Heart left ventricle (tissue), 16 donors: ENCODE results near the gene SH3BGRL. TPM values are rescaled to one million over a fixed set of nuclear protein-coding genes. Genes with fewer than 3 reads are reported as not detected.
A peak's percentile ranks its signal among the peaks of the same experiment; 100 is the strongest.

Experiments
- ATAC-seq, 4 donors: fragments of 200-7000 bp; cut with Tn5 transposase; one replicate each; pipeline ENCODE4 v1.9.1; 2020 to 2022; ENCODE audit warnings: moderate library complexity in 4 of 4, mild to moderate bottlenecking in 3 of 4, moderate number of reproducible peaks in 1 of 4
- DNase-seq, 5 donors: peaks; one replicate each; pipeline ENCODE4 v3.0.0-alpha.2; 2020
- H3K27ac ChIP-seq, 12 donors: fragments of 200-600 bp; sonication (generic) in 4 of 12; one replicate each; pipeline versions ENCODE4 v1.5.0 to v1.8.0; 2016 to 2022; ENCODE audit warnings: mild to moderate bottlenecking in 2 of 12
- H3K27me3 ChIP-seq, 9 donors: fragments of 200-600 bp; sonication (generic) in 2 of 9; one replicate each; pipeline versions ENCODE4 v1.5.1 to v1.8.0; 2016 to 2022; ENCODE audit warnings: mild to moderate bottlenecking in 3 of 9
- H3K36me3 ChIP-seq, 9 donors: fragments of 200-600 bp; sonication (generic) in 2 of 9; one replicate each; pipeline versions ENCODE4 v1.5.0 to v1.8.0; 2018 to 2022; ENCODE audit warnings: mild to moderate bottlenecking in 2 of 9
- H3K4me1 ChIP-seq, 12 donors: fragments of 200-600 bp; sonication (generic) in 4 of 12; one replicate each; pipeline versions ENCODE4 v1.5.0 to v1.8.0; 2016 to 2022; ENCODE audit warnings: mild to moderate bottlenecking in 3 of 12
- H3K4me3 ChIP-seq, 12 donors: fragments of 200-600 bp; sonication (generic) in 4 of 12; one replicate each; pipeline versions ENCODE4 v1.5.0 to v1.8.0; 2017 to 2022; ENCODE audit warnings: mild to moderate bottlenecking in 9 of 12, moderate library complexity in 4 of 12
- H3K9me3 ChIP-seq, 12 donors: fragments of 200-600 bp; sonication (generic) in 4 of 12; one replicate each; pipeline versions ENCODE4 v1.5.0 to v1.8.0; 2016 to 2022; ENCODE audit warnings: mild to moderate bottlenecking in 1 of 12
- POLR2A ChIP-seq, 2 donors: fragments of 450-650 bp; IDR thresholded peaks; one replicate each; pipeline ENCODE4 v1.6.1; 2017; ENCODE audit warnings: antibody characterized with exemption in 2 of 2, mild to moderate bottlenecking in 2 of 2, moderate library complexity in 2 of 2
- WGBS, 4 donors: extraction: QIAGEN DNeasy Blood & Tissue Kit in 2 of 4; methylation state at CpG; one replicate each; pipeline versions ENCODE4 v1.1.5 to v1.1.7; 2013 to 2018; 5-methylcytosine and 5-hydroxymethylcytosine counted together
- intact Hi-C, 10 donors: fragments of 100-400 bp; cut with DNase I; formaldehyde crosslinking; loops; one replicate each; pipeline versions ENCODE4 v1.11.1 to v1.14.2; 2022
- polyA plus RNA-seq, 2 donors: library from polyadenylated mRNA; stranded (reverse); fragments of 200-250 nt; gene quantifications; one replicate each; pipeline ENCODE4 v1.2.3, GENCODE V29; 2013
- total RNA-seq, 9 donors: library from RNA; depleted of rRNA in 2 of 9; stranded (reverse); fragments of >200 nt in 2 of 9; fragmentation: NEBNext Ultra II Directional in 3 of 9; extraction: Animal tissue kit (Norgen Biotek cat#: 25700) in 3 of 9; gene quantifications; one replicate each; pipeline versions ENCODE4 v1.1.0 to v1.2.4, GENCODE V29; 2016 to 2023
- TF ChIP-seq, protein P1 (sequence below), 12 donors: fragments of 200-600 bp; sonication (generic) in 4 of 12; IDR thresholded peaks; one replicate each; pipeline versions ENCODE4 v1.5.0 to v1.8.0; 2018 to 2022; ENCODE audit warnings: antibody characterized with exemption in 12 of 12, mild to moderate bottlenecking in 5 of 12
- donor health status: ischemic (EF 13 %, LVEDD 7.1; RV severe dilation, severe dysfunction).
- donor health status: healthy with polysubstance abuse.
- donor health status: DM: no; HTN: yes; CAD: no.
- donor health status: DM: no; HTN: no; CAD: no.
- donor health status: ischemic (EF 25% LVEDD 6.9; RV normal size, moderate dysfunction).
- donor health status: ischemic (EF 25% LVEDD 5.7; RV mildly dilated, moderate dysfunction).
- donor health status: healthy.
- donor health status: DM: yes; HTN: yes; CAD: no.
- donor health status: ischemic (EF 35%, LVEDD 5.7; RV mildly dilated, moderate dysfunction).
- donor health status: nonischemic (EF 11% LVEDD 7.7; RV severe dilation, severe dysfunction).
- donor health status: DM: yes; HTN: yes; CAD: no.
- donor health status: PGD.
- donor health status: ischemic (EF 29% LVEDD 5.4; RV normal size, mild dysfunction).
- donor health status: nonischemic (EF 23%, LVEDD 6.1; RV moderate dilation, normal function).

SH3BGRL gene
- total and polyA plus RNA-seq, 11 donors = 16.4 to 96.1 (median 24.4) TPM

DNA sequence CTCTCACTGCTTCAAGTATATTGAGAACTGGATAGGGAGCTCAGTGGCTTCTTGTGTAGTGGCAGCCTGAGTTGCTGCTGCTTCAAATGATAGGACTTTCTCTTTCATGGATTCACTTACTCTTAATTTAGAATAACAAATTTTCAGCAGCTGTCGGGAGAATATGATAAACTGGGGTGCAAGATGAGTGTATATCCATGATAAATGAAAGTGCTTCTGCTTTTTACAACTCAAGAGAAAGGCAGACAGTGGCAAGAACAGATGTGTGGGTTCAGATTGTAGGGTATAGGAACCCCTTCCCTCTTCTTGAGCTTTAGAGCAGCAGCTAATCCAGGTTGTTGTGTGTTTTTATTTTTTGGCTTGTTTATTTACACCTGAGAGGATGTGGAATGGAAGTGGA lies 1.0 kb downstream of the SH3BGRL start:
- H3K27ac ChIP-seq = peak overlapping the region in 9 of 12 donors; percentile 53 to 82 (median 71)
- intact Hi-C loops = loop anchor here in 1 of 10 donors (10.0 kb wide), 1 partner anchor 62 kb away; no protein-coding TSS in a partner anchor
- peaks cover 0 to 13% (median 0%) of the 10 kb centered on the region in 12 donors for H3K4me1 ChIP-seq
- DNase-seq (no peak), ATAC-seq (peak in 1 of 4 donors; percentile 6)
- H3K36me3 ChIP-seq = no peaks in the 10 kb centered on the region
- no peaks in the 10 kb centered on the region for H3K27me3 ChIP-seq
- H3K4me3 ChIP-seq = peak overlapping the region in 10 of 12 donors; percentile 19 to 87 (median 62)
- no peaks in the 10 kb centered on the region for H3K9me3 ChIP-seq
- WGBS, 4 donors = 0 to 45% (median 16%) methylated on average over 1 of the region's 1 CpG
- TF ChIP-seq, protein P1, sequence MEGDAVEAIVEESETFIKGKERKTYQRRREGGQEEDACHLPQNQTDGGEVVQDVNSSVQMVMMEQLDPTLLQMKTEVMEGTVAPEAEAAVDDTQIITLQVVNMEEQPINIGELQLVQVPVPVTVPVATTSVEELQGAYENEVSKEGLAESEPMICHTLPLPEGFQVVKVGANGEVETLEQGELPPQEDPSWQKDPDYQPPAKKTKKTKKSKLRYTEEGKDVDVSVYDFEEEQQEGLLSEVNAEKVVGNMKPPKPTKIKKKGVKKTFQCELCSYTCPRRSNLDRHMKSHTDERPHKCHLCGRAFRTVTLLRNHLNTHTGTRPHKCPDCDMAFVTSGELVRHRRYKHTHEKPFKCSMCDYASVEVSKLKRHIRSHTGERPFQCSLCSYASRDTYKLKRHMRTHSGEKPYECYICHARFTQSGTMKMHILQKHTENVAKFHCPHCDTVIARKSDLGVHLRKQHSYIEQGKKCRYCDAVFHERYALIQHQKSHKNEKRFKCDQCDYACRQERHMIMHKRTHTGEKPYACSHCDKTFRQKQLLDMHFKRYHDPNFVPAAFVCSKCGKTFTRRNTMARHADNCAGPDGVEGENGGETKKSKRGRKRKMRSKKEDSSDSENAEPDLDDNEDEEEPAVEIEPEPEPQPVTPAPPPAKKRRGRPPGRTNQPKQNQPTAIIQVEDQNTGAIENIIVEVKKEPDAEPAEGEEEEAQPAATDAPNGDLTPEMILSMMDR (IDR thresholded peaks at IDR 0.05) = no peak
- no peak for TF ChIP-seq POLR2A (IDR thresholded peaks at IDR 0.05)

DNA sequence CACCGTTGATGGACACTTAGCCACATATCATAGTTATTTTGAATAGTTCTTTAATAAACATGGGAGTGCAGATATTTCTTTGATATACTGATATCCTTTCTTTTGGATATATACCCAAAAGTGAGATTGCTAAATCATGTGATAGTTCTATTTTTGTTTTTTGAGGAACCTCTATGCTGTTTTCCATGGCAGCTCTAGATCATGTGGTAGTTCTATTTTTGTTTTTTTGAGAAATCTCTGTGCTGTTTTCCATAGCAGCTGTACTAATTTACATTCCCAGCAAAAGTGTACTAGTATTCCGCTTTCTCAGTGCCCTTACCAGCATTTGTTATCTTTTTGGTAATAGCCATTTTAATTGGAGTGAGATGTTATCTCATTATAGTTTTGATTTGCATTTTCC lies 3.6 kb downstream of the SH3BGRL start:
- H3K27me3 ChIP-seq = no peaks in the 10 kb centered on the region
- H3K4me1 ChIP-seq = peaks cover 0 to 12% (median 0%) of the 10 kb centered on the region in 12 donors
- H3K9me3 ChIP-seq = no peaks in the 10 kb centered on the region
- peak overlapping the region in 1 of 12 donors; percentile 11 for H3K27ac ChIP-seq
- ATAC-seq = no peak
- intact Hi-C loops = loop anchor here in 1 of 10 donors (10.0 kb wide), 1 partner anchor 59 kb away; no protein-coding TSS in a partner anchor
- 66 to 96% (median 79%) methylated on average over 2 of the region's 2 CpGs for WGBS, 4 donors
- no peaks in the 10 kb centered on the region for H3K36me3 ChIP-seq
- DNase-seq = no peak
- H3K4me3 ChIP-seq = no peak overlapping the region
- TF ChIP-seq POLR2A (IDR thresholded peaks at IDR 0.05) = no peak
- TF ChIP-seq, protein P1 (IDR thresholded peaks at IDR 0.05) = no peak

DNA sequence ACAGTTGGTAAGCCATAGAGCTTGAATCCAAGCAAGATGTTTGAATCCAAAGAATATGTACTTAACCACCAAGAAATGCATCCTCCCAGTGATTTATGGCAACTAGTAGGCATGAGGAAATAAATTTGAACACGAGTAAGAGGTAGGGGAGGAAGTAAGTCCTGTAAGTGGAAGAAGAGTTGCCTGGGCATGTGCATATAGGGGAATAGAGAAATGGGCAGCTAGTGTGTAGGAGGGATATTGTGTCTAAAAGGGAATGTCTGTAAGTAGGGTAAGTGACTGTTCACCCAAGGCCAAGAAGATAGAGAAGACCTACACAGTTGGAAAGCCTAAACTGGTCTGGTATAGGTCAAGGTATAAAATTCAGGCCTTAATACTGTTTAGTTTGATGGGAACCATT lies 4.6 kb downstream of the SH3BGRL start:
- H3K4me1 ChIP-seq = peaks cover 0 to 4% (median 0%) of the 10 kb centered on the region in 12 donors
- DNase-seq (no peak), ATAC-seq (no peak)
- no peaks in the 10 kb centered on the region for H3K9me3 ChIP-seq
- H3K36me3 ChIP-seq = no peaks in the 10 kb centered on the region
- no peaks in the 10 kb centered on the region for H3K27me3 ChIP-seq
- peak overlapping the region in 1 of 12 donors; percentile 11 for H3K27ac ChIP-seq
- H3K4me3 ChIP-seq = no peak overlapping the region
- TF ChIP-seq POLR2A (IDR thresholded peaks at IDR 0.05) = no peak
- TF ChIP-seq, protein P1 (IDR thresholded peaks at IDR 0.05) = no peak
- intact Hi-C loops = loop anchor here in 1 of 10 donors (10.0 kb wide), 1 partner anchor 58 kb away; no protein-coding TSS in a partner anchor
- 39 to 50% (median 44%) methylated on average over 1 of the region's 1 CpG for WGBS, 4 donors

DNA sequence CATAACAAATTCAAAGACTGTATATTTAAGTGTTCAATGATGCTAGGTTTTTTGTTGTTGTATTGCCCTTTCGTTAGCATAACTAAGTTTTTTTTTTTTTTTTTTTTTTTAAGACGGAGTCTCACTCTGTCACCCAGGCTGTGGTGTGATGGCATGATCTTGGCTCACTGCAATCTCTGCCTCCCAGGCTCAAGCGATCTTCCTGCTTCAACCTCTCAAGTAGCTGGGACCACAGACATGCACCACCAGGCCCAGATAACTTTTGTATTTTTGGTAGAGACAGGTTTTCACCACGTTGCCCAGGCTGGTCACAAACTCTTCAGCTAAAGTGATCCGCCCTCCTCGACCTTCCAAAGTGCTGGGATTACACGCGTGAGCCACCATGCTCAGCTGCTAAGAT lies 7.0 kb downstream of the SH3BGRL start:
- Histone ChIP-seq H3K36me3 (no peaks in the 10 kb centered on the region), H3K27me3 (no peaks in the 10 kb centered on the region), H3K27ac (no peak overlapping the region), H3K9me3 (no peaks in the 10 kb centered on the region), H3K4me1 (peaks cover 0 to 4% (median 0%) of the 10 kb centered on the region in 12 donors), H3K4me3 (no peak overlapping the region)
- WGBS, 4 donors = 65 to 87% (median 75%) methylated on average over 7 to 8 of the region's 8 CpGs
- DNase-seq (no peak), ATAC-seq (no peak)
- TF ChIP-seq, protein P1 (IDR thresholded peaks at IDR 0.05) = no peak
- no peak for TF ChIP-seq POLR2A (IDR thresholded peaks at IDR 0.05)
- intact Hi-C loops = loop anchor here in 1 of 10 donors (10.0 kb wide), 1 partner anchor 56 kb away; no protein-coding TSS in a partner anchor
